Mesothelial cell of epicardium (in vitro differentiated cells): ENCODE measurements around the gene RHCG. TPM values are rescaled to one million over a fixed set of nuclear protein-coding genes. Genes with fewer than 3 reads are reported as not detected.

ENCODE experiments used
- DNase-seq, 2 experiments: peaks; one replicate each; pipeline ENCODE4 v3.0.0; 2021; ENCODE audit warnings: low spot score in 2 of 2; ENCODE audit not compliant: unreplicated experiment in 2 of 2
- H3K27ac Mint-ChIP-seq: 2 replicates; pipeline ENCODE4 v1.8.0; 2021; ENCODE audit warnings: mixed read lengths
- H3K27me3 Mint-ChIP-seq: 2 replicates; pipeline ENCODE4 v1.8.0; 2021; ENCODE audit warnings: low read depth, mixed read lengths
- H3K36me3 Mint-ChIP-seq: 2 replicates; pipeline ENCODE4 v1.8.0; 2021; ENCODE audit warnings: mixed read lengths
- H3K4me1 Mint-ChIP-seq: 2 replicates; pipeline ENCODE4 v1.8.0; 2021; ENCODE audit warnings: mixed read lengths
- H3K4me3 Mint-ChIP-seq: 2 replicates; pipeline ENCODE4 v1.8.0; 2021; ENCODE audit warnings: mild to moderate bottlenecking, moderate library complexity, mixed read lengths
- H3K9me3 Mint-ChIP-seq: 2 replicates; pipeline ENCODE4 v1.8.0; 2021; ENCODE audit warnings: mixed read lengths
- CTCF ChIP-seq: fragments of 200-600 bp; sonication (generic); IDR thresholded peaks from one replicate; pipeline ENCODE4 v1.5.0; 2021; ENCODE audit warnings: antibody characterized with exemption; ENCODE audit not compliant: unreplicated experiment
- total RNA-seq: library from RNA; stranded (reverse); gene quantifications from 3 replicates; pipeline ENCODE4 v1.2.1, GENCODE V29; 2021

Gene RHCG
- total RNA-seq, 1 donor from 2014 or later, result 0.16 TPM

GRCh38 chr15:89462198-89462912 lies 34.0 kb downstream of the RHCG start:
- Mint-ChIP-seq H3K27me3 (peaks cover 22% of the 10 kb centered on the region), H3K4me1 (no peaks in the 10 kb centered on the region), H3K36me3 (no peaks in the 10 kb centered on the region), H3K4me3 (no peak overlapping the region), H3K27ac (no peak overlapping the region), H3K9me3 (no peaks in the 10 kb centered on the region)
- TF ChIP-seq CTCF, result no peak
- DNase-seq, result no peak

GRCh38 chr15:89461386-89461785 lies 35.0 kb downstream of the RHCG start:
- H3K27me3 Mint-ChIP-seq, result peaks cover 22% of the 10 kb centered on the region
- no peak overlapping the region for H3K27ac Mint-ChIP-seq
- no peaks in the 10 kb centered on the region for H3K36me3 Mint-ChIP-seq
- H3K4me3 Mint-ChIP-seq, result no peak overlapping the region
- H3K9me3 Mint-ChIP-seq, result peaks cover 4% of the 10 kb centered on the region
- no peak for DNase-seq
- no peak for TF ChIP-seq CTCF
- H3K4me1 Mint-ChIP-seq, result no peaks in the 10 kb centered on the region

GRCh38 chr15:89460048-89460447 lies 36.3 kb downstream of the RHCG start:
- Mint-ChIP-seq H3K36me3 (no peaks in the 10 kb centered on the region), H3K9me3 (peaks cover 4% of the 10 kb centered on the region), H3K27me3 (peaks cover 25% of the 10 kb centered on the region), H3K4me1 (no peaks in the 10 kb centered on the region), H3K27ac (no peak overlapping the region), H3K4me3 (no peak overlapping the region)
- no peak for DNase-seq
- no peak for TF ChIP-seq CTCF

- Mint-ChIP-seq H3K36me3 (no peaks in the 10 kb centered on the region), H3K4me3 (no peak overlapping the region), H3K4me1 (no peaks in the 10 kb centered on the region), H3K27ac (no peak overlapping the region), H3K27me3 (peaks cover 23% of the 10 kb centered on the region), H3K9me3 (peaks cover 4% of the 10 kb centered on the region)
- no peak for TF ChIP-seq CTCF
- DNase-seq, result no peak
Observed at GRCh38 chr15:89459271-89460038, 36.9 kb downstream of the RHCG start.

- no peaks in the 10 kb centered on the region for H3K36me3 Mint-ChIP-seq
- H3K9me3 Mint-ChIP-seq, result peaks cover 4% of the 10 kb centered on the region
- no peak overlapping the region for H3K27ac Mint-ChIP-seq
- no peak overlapping the region for H3K4me3 Mint-ChIP-seq
- DNase-seq, result no peak
- no peak for TF ChIP-seq CTCF
- no peaks in the 10 kb centered on the region for H3K4me1 Mint-ChIP-seq
- peaks cover 25% of the 10 kb centered on the region for H3K27me3 Mint-ChIP-seq
Observed at GRCh38 chr15:89458440-89458839, 37.9 kb downstream of the RHCG start.
